H1 (cell line): ENCODE measurements around the gene SHISA8. TPM values are rescaled to one million over a fixed set of nuclear protein-coding genes. Genes with fewer than 3 reads are reported as not detected.

Experiments used
- CTCF ChIA-PET: fragments of 300-600 bp; sonication (Branson Sonifier 250); formaldehyde crosslinking; loops from one replicate; lab custom pipeline; 2021; ENCODE audit not compliant: partially characterized antibody; lab: Charles Lee
- POLR2A ChIA-PET: fragments of 300-600 bp; sonication (Branson Sonifier 250); formaldehyde crosslinking; loops from one replicate; lab custom pipeline; 2021; ENCODE audit warnings: inconsistent platforms; ENCODE audit not compliant: partially characterized antibody; lab: Charles Lee
- DNase-seq, 2 experiments: peaks; one replicate each; pipeline versions ENCODE4 v3.0.0 to v3.0.0-alpha.2; 2010 to 2022; ENCODE audit warnings: low spot score in 2 of 2, low read depth in 1 of 2, mixed read lengths in 1 of 2
- FAIRE-seq: peaks from 2 replicates; lab custom pipeline; 2011; peaks lifted over from hg19 to GRCh38; lab: Jason Lieb, UNC
- H2AFZ ChIP-seq: 2 replicates; pipeline ENCODE4 v1.8.1; 2012; ENCODE audit warnings: low read length, inconsistent platforms
- H2AK5ac ChIP-seq: 2 replicates; pipeline ENCODE4 v1.6.1; 2013; ENCODE audit warnings: low read depth, low read length
- H2BK120ac ChIP-seq: replicated peaks from 2 replicates; pipeline ENCODE3; 2013; ENCODE audit warnings: low read depth, low read length, inconsistent platforms
- H2BK12ac ChIP-seq: 2 replicates; pipeline ENCODE4 v1.6.1; 2013; ENCODE audit warnings: low read depth, low read length
- H2BK15ac ChIP-seq: 2 replicates; pipeline ENCODE4 v1.6.1; 2013; ENCODE audit warnings: low read length
- H2BK20ac ChIP-seq: 2 replicates; pipeline ENCODE4 v1.6.1; 2013; ENCODE audit warnings: low read length
- H2BK5ac ChIP-seq: 2 replicates; pipeline ENCODE4 v1.6.1; 2013; ENCODE audit warnings: low read depth, low read length
- H3K14ac ChIP-seq: 2 replicates; pipeline ENCODE4 v1.6.1; 2013; ENCODE audit warnings: inconsistent platforms; ENCODE audit not compliant: insufficient read length
- H3K18ac ChIP-seq: 2 replicates; pipeline ENCODE4 v1.6.1; 2013; ENCODE audit warnings: low read length; ENCODE audit errors: extremely low read depth
- H3K23ac ChIP-seq: 2 replicates; pipeline ENCODE4 v1.6.1; 2013; ENCODE audit warnings: inconsistent platforms; ENCODE audit not compliant: insufficient read length
- H3K23me2 ChIP-seq: 2 replicates; pipeline ENCODE4 v1.6.1; 2013; ENCODE audit warnings: low read depth, low read length
- H3K27ac ChIP-seq: 2 replicates; pipeline ENCODE4 v1.6.1; 2011; ENCODE audit warnings: low read depth, low read length, inconsistent platforms
- H3K27me3 ChIP-seq, 4 experiments: replicated peaks in 1 of 4; 1 replicate in 1 of 4; 2 replicates in 3 of 4; pipeline versions ENCODE4 v1.6.1 to v1.8.1; 2011 to 2013; ENCODE audit warnings: low read length in 3 of 4, mild to moderate bottlenecking in 3 of 4, inconsistent platforms in 2 of 4, mixed read lengths in 2 of 4, moderate library complexity in 1 of 4; ENCODE audit not compliant: control insufficient read depth in 3 of 4, insufficient read depth in 3 of 4; ENCODE audit errors: extremely low read depth in 1 of 4
- H3K36me3 ChIP-seq, 4 experiments: 2 replicates each; pipeline versions ENCODE4 v1.6.1 to v1.8.1; 2011 to 2013; ENCODE audit warnings: mild to moderate bottlenecking in 4 of 4, low read length in 3 of 4, moderate library complexity in 2 of 4, control low read depth in 1 of 4, inconsistent platforms in 1 of 4; ENCODE audit not compliant: insufficient read depth in 4 of 4, control insufficient read depth in 2 of 4
- H3K4ac ChIP-seq: replicated peaks from 2 replicates; pipeline ENCODE3; 2013; ENCODE audit warnings: low read length, low read depth, mixed read lengths, inconsistent platforms; ENCODE audit not compliant: insufficient read length
- H3K4me1 ChIP-seq, 4 experiments: replicated peaks in 1 of 4; 1 replicate in 1 of 4; 2 replicates in 3 of 4; pipeline versions ENCODE4 v1.6.1 to v1.8.1; 2011 to 2013; ENCODE audit warnings: low read length in 3 of 4, inconsistent platforms in 2 of 4, mixed read lengths in 1 of 4; ENCODE audit not compliant: insufficient read depth in 4 of 4, control insufficient read depth in 3 of 4
- H3K4me2 ChIP-seq, 2 experiments: 2 replicates each; pipeline versions ENCODE4 v1.6.1 to v1.8.1; 2011 to 2013; ENCODE audit warnings: low read depth in 2 of 2, low read length in 2 of 2, control low read depth in 1 of 2, inconsistent platforms in 1 of 2, mild to moderate bottlenecking in 1 of 2; ENCODE audit not compliant: insufficient read depth in 1 of 2
- H3K4me3 ChIP-seq, 4 experiments: fragments of 200-600, 300-600 bp in 1 of 4; sonication (generic), shearing (Covaris generic), sonication (Bioruptor Twin) in 1 of 4; 2 replicates each; pipeline versions ENCODE4 v1.5.1 to v1.8.1; 2011 to 2016; ENCODE audit warnings: low read length in 4 of 4, low read depth in 3 of 4, control low read depth in 2 of 4, inconsistent platforms in 2 of 4, mild to moderate bottlenecking in 2 of 4, mixed read lengths in 1 of 4, moderate library complexity in 1 of 4; ENCODE audit not compliant: insufficient read depth in 2 of 4; ENCODE audit errors: extremely low read depth in 1 of 4
- H3K56ac ChIP-seq: replicated peaks from 2 replicates; pipeline ENCODE3; 2013; ENCODE audit warnings: low read depth, mild to moderate bottlenecking, mixed read lengths, low read length, inconsistent platforms; ENCODE audit not compliant: insufficient read length
- H3K79me1 ChIP-seq: 2 replicates; pipeline ENCODE4 v1.6.1; 2013; ENCODE audit warnings: low read depth, low read length, control low read depth
- H3K79me2 ChIP-seq, 2 experiments: 2 replicates each; pipeline versions ENCODE4 v1.6.1 to v1.8.1; 2012 to 2013; ENCODE audit warnings: low read length in 2 of 2, mild to moderate bottlenecking in 2 of 2, inconsistent platforms in 1 of 2; ENCODE audit not compliant: insufficient read depth in 2 of 2, control insufficient read depth in 1 of 2
- H3K9ac ChIP-seq, 4 experiments: replicated peaks in 1 of 4; 1 replicate in 1 of 4; 2 replicates in 3 of 4; pipeline versions ENCODE4 v1.6.1 to v1.8.1; 2011 to 2013; ENCODE audit warnings: low read depth in 3 of 4, low read length in 3 of 4, control low read depth in 2 of 4, mild to moderate bottlenecking in 2 of 4, moderate library complexity in 2 of 4, inconsistent platforms in 1 of 4; ENCODE audit errors: extremely low read depth in 1 of 4
- H3K9me3 ChIP-seq, 2 experiments: 2 replicates each; pipeline versions ENCODE4 v1.6.1 to v1.8.1; 2012 to 2013; ENCODE audit warnings: mild to moderate bottlenecking in 2 of 2, moderate library complexity in 2 of 2, control low read depth in 1 of 2, inconsistent platforms in 1 of 2, low read depth in 1 of 2, low read length in 1 of 2, mixed read lengths in 1 of 2; ENCODE audit not compliant: insufficient read depth in 2 of 2
- H4K20me1 ChIP-seq, 2 experiments: replicated peaks in 1 of 2; 2 replicates each; pipeline versions ENCODE3 to v1.8.1; 2011 to 2013; ENCODE audit warnings: inconsistent platforms in 2 of 2, low read length in 2 of 2, mild to moderate bottlenecking in 1 of 2; ENCODE audit not compliant: insufficient read depth in 2 of 2, control insufficient read depth in 1 of 2
- H4K5ac ChIP-seq: 2 replicates; pipeline ENCODE4 v1.6.1; 2013; ENCODE audit warnings: low read length, low read depth, mixed read lengths, inconsistent platforms; ENCODE audit not compliant: insufficient read length
- H4K8ac ChIP-seq: 2 replicates; pipeline ENCODE4 v1.8.0; 2013; ENCODE audit warnings: mild to moderate bottlenecking, moderate library complexity, low read length, inconsistent platforms; ENCODE audit not compliant: insufficient read depth; ENCODE audit errors: extremely low read depth
- H4K91ac ChIP-seq: replicated peaks from 2 replicates; pipeline ENCODE3; 2013; ENCODE audit warnings: low read length, mixed read lengths, inconsistent platforms; ENCODE audit not compliant: insufficient read length
- BACH1 ChIP-seq: IDR thresholded peaks from 2 replicates; pipeline ENCODE4 v1.6.1; 2012; ENCODE audit warnings: low read length, improper control_type of control experiment
- BRCA1 ChIP-seq: IDR thresholded peaks from 2 replicates; pipeline ENCODE4 v1.6.1; 2012; ENCODE audit warnings: low read depth, low read length, improper control_type of control experiment
- CTBP2 ChIP-seq: IDR thresholded peaks from 2 replicates; pipeline ENCODE4 v1.7.0; 2011; ENCODE audit warnings: borderline replicate concordance, mild to moderate bottlenecking, moderate library complexity, mixed read lengths, low read length; ENCODE audit not compliant: insufficient read depth, insufficient read length
- MAFK ChIP-seq: IDR thresholded peaks from 2 replicates; pipeline ENCODE4 v1.6.1; 2012; ENCODE audit warnings: low read depth, mild to moderate bottlenecking, improper control_type of control experiment, low read length
- RFX5 ChIP-seq: IDR thresholded peaks from 2 replicates; pipeline ENCODE4 v1.6.1; 2011; ENCODE audit warnings: low read depth, low read length, improper control_type of control experiment, borderline replicate concordance
- SIRT6 ChIP-seq: IDR thresholded peaks from one replicate; pipeline ENCODE4 v1.7.1; 2012; ENCODE audit warnings: low read length, inconsistent platforms
- SP2 ChIP-seq: IDR thresholded peaks from 2 replicates; pipeline ENCODE4 v1.6.1; 2012; ENCODE audit warnings: mild to moderate bottlenecking, low read length, inconsistent platforms
- SUZ12 ChIP-seq: fragments of 200-600 bp; sonication (generic); IDR thresholded peaks from 2 replicates; pipeline ENCODE4 v1.6.1; 2012; ENCODE audit warnings: mild to moderate bottlenecking, inconsistent platforms, low read length, moderate library complexity, mixed read lengths
- ZNF274 ChIP-seq: IDR thresholded peaks from 2 replicates; pipeline ENCODE4 v1.7.0; 2012; ENCODE audit warnings: low read length, borderline replicate concordance; ENCODE audit errors: extremely low read depth
- WGBS, 2 experiments: shearing (Covaris generic) in 1 of 2; methylation state at CpG; one replicate each; pipeline versions ENCODE4 v1.1.6 to v1.1.7; 2013 to 2015; ENCODE audit warnings: low lambda C conversion rate in 2 of 2, mixed read lengths in 2 of 2, inconsistent platforms in 1 of 2, low coverage in 1 of 2, missing lambda C conversion rate in 1 of 2; ENCODE audit not compliant: insufficient replicate concordance in 2 of 2, insufficient coverage in 1 of 2, insufficient read length in 1 of 2; ENCODE audit errors: extremely low coverage in 1 of 2, missing lambda C conversion rate in 1 of 2; 5-methylcytosine and 5-hydroxymethylcytosine counted together
- polyA plus RNA-seq, 7 experiments: library from polyadenylated mRNA; depleted of rRNA in 3 of 7; stranded (reverse) in 5 of 7; unstranded in 2 of 7; fragments of >200 nt in 5 of 7; fragments of 200-250 nt in 2 of 7; gene quantifications; 1 replicate in 5 of 7; 2 replicates in 1 of 7; 4 replicates in 1 of 7; pipeline versions ENCODE4 v1.2.1 to v1.2.3, GENCODE V29; 2011 to 2013; ENCODE audit warnings: missing spikeins in 2 of 7, mixed read lengths in 2 of 7
- total RNA-seq: library from RNA; stranded (reverse); fragmentation: NEBNext Ultra II Directional; extraction: Animal tissue kit (Norgen Biotek cat#: 25700); gene quantifications from 2 replicates; pipeline ENCODE4 v1.2.1, GENCODE V29; 2021

Gene SHISA8
- total and polyA plus RNA-seq, 2 of the 8 experiments (the other 6 are each of a cell fraction or from before 2014, with no cell fraction given) = 0.14 to 0.89 TPM

DNA sequence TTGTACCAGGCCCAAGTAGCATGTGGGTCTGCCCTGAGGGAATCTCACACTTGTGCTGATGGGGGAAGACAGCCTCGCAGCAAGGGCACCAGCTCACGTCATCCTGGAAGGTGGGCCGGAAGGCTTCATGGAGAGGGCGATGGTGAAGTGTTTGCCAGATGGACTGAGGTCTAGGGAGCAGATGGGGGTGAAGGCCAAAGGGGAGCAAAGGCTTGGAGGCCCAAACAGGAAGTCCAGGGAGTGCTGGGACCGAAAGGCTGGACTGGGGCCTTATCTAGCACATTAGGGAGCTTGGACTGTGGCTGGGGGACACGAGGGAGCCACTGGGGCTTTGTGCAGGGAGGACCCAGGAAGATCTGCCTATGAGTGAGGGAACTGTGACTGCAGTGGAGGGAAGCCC, 12.9 kb upstream of the SHISA8 start:
- H4K8ac ChIP-seq = peak overlapping the region; percentile 57; the same call in 1 of the 2 replicates
- ChIA-PET CTCF (interaction anchor here (1.1 to 5.9 kb wide), 10 partner anchors 11 to 261 kb away, joined by 3 to 77 read pairs (median 6); no protein-coding TSS in a partner anchor), POLR2A (interaction anchor here (0.6 to 3.7 kb wide), 12 partner anchors 8 to 514 kb away, joined by 3 to 17 read pairs (median 8); partner anchors contain the start of gene CENPM)
- no peak overlapping the region for H3K14ac ChIP-seq
- 84% methylated on average over 6 of the region's 6 CpGs; no CpG with 5 or more reads in 1 of the 2 experiments for WGBS, 2 experiments
- no peak overlapping the region for H2BK5ac ChIP-seq
- no peak overlapping the region for H3K27ac ChIP-seq
- no peak overlapping the region for H3K23ac ChIP-seq
- no peaks in the 10 kb centered on the region for H3K79me2 ChIP-seq
- TF ChIP-seq ZNF274 (no peak), BACH1 (no peak), RFX5 (no peak), SP2 (no peak), SUZ12 (no peak), SIRT6 (no peak), CTBP2 (no peak), MAFK (no peak), BRCA1 (no peak)
- no peak overlapping the region for H4K5ac ChIP-seq
- H2BK20ac ChIP-seq = no peak overlapping the region
- no peak overlapping the region for H2AFZ ChIP-seq
- H3K18ac ChIP-seq = peak overlapping the region; percentile 15; the same call in 1 of the 2 replicates
- peak overlapping the region; percentile 53; the same call in 1 of the 2 replicates for H2BK15ac ChIP-seq
- no peak overlapping the region for H3K9ac ChIP-seq
- no peak overlapping the region for H3K56ac ChIP-seq
- DNase-seq (no peak), FAIRE-seq (no peak)
- peaks cover 3 to 7% of the 10 kb centered on the region in 2 experiments for H4K20me1 ChIP-seq
- H4K91ac ChIP-seq = peak overlapping the region; percentile 34
- H3K4me3 ChIP-seq = no peak overlapping the region
- peak overlapping the region; percentile 59; the same call in 1 of the 2 replicates for H2AK5ac ChIP-seq
- H3K4me1 ChIP-seq = peaks cover 0 to 24% (median 15%) of the 10 kb centered on the region in 4 experiments; a peak in 6 of 7 replicates
- H3K4me2 ChIP-seq = no peak overlapping the region
- no peaks in the 10 kb centered on the region for H3K79me1 ChIP-seq
- peaks cover 13 to 55% (median 41%) of the 10 kb centered on the region in 4 experiments for H3K27me3 ChIP-seq
- H3K9me3 ChIP-seq = no peaks in the 10 kb centered on the region
- H3K23me2 ChIP-seq = peaks cover 4% of the 10 kb centered on the region; the same call in 1 of the 2 replicates
- no peak overlapping the region for H2BK120ac ChIP-seq
- no peak overlapping the region for H3K4ac ChIP-seq
- H2BK12ac ChIP-seq = peak overlapping the region; percentile 3; the same call in 1 of the 2 replicates
- no peaks in the 10 kb centered on the region for H3K36me3 ChIP-seq
